Measurements from ENCODE around the gene BPIFB2.

- no peak for TF ChIP-seq REST (IDR thresholded peaks at IDR 0.05; ENCODE audit: borderline replicate concordance)
- TF ChIP-seq POLR2AphosphoS5 (IDR thresholded peaks at IDR 0.05): no peak
- no peak for TF ChIP-seq MXI1 (conservative IDR thresholded peaks at IDR 0.05; ENCODE audit: poor library complexity, severe bottlenecking)
- no peak for TF ChIP-seq CTCF (IDR thresholded peaks at IDR 0.05; ENCODE audit: poor library complexity, severe bottlenecking)
- TF ChIP-seq EP300 (conservative IDR thresholded peaks at IDR 0.05; ENCODE audit: poor library complexity, severe bottlenecking): no peak
- no peak for TF ChIP-seq TAF1 (IDR thresholded peaks at IDR 0.05; ENCODE audit: low read depth)
These were observed 21.9 kb upstream of the BPIFB2 start for GRCh38 chr20:32985596-32985995.

Measured in neural cell (in vitro differentiated cells).